B cell (primary cell): ENCODE data around the gene ABHD18. TPM values are rescaled to one million over a fixed set of nuclear protein-coding genes. Genes with fewer than 3 reads are reported as not detected.

Experiments
- ATAC-seq: fragments of 200-7000 bp; cut with Tn5 transposase; one replicate; pipeline ENCODE4 v1.10.0; 2021; ENCODE audit warnings: low read depth, mild to moderate bottlenecking, moderate number of reproducible peaks, moderate library complexity
- CTCF ChIA-PET: fragments of 350-600 bp; sonication (Branson Sonifier 250); formaldehyde crosslinking; loops from one replicate; lab custom pipeline; 2021; ENCODE audit warnings: antibody characterized with exemption, inconsistent platforms; lab: Charles Lee
- POLR2A ChIA-PET: fragments of 350-600 bp; sonication (Branson Sonifier 250); formaldehyde crosslinking; loops from one replicate; lab custom pipeline; 2021; ENCODE audit warnings: antibody characterized with exemption; lab: Charles Lee
- DNase-seq: peaks from one replicate; pipeline ENCODE4 v3.0.0; 2013
- H2AFZ ChIP-seq: 2 replicates; pipeline ENCODE4 v1.6.1; 2012; ENCODE audit warnings: mild to moderate bottlenecking, low read depth, low read length; ENCODE audit not compliant: insufficient read depth, poor library complexity, severe bottlenecking
- H3K27ac ChIP-seq, 2 donors: 1 replicate in 1 of 2; 2 replicates in 1 of 2; pipeline ENCODE4 v1.5.1; 2012 to 2013; ENCODE audit warnings: low read length in 2 of 2, mild to moderate bottlenecking in 2 of 2, moderate library complexity in 1 of 2
- H3K27me3 ChIP-seq, 4 experiments: fragments of 200-600 bp in 1 of 4; sonication (generic) in 1 of 4; replicated peaks in 1 of 4; 1 replicate in 2 of 4; 2 replicates in 2 of 4; pipeline versions ENCODE4 v1.6.1 to v1.7.0; 2013 to 2016; ENCODE audit warnings: low read length in 3 of 4, mild to moderate bottlenecking in 2 of 4, mixed read lengths in 1 of 4, moderate library complexity in 1 of 4; ENCODE audit not compliant: insufficient read depth in 4 of 4, control insufficient read depth in 3 of 4; ENCODE audit errors: control extremely low read depth in 1 of 4
- H3K36me3 ChIP-seq, 2 experiments: replicated peaks in 1 of 2; 1 replicate in 1 of 2; 2 replicates in 1 of 2; pipeline versions ENCODE4 v1.6.1 to v1.7.1; 2013; ENCODE audit warnings: low read length in 1 of 2; ENCODE audit not compliant: insufficient read depth in 2 of 2, control insufficient read depth in 1 of 2; ENCODE audit errors: control extremely low read depth in 1 of 2, extremely low read depth in 1 of 2
- H3K4me1 ChIP-seq, 2 donors: fragments of 200-600 bp in 1 of 2; sonication (generic) in 1 of 2; 1 replicate in 1 of 2; 2 replicates in 1 of 2; pipeline versions ENCODE4 v1.5.1 to v1.6.1; 2013 to 2017; ENCODE audit warnings: low read length in 2 of 2; ENCODE audit not compliant: control insufficient read depth in 2 of 2, insufficient read depth in 2 of 2
- H3K4me2 ChIP-seq: replicated peaks from 2 replicates; pipeline ENCODE3; 2012; ENCODE audit warnings: mild to moderate bottlenecking, low read depth, low read length; ENCODE audit not compliant: poor library complexity, severe bottlenecking
- H3K4me3 ChIP-seq, 5 experiments: fragments of 200-600 bp in 1 of 5; sonication (generic) in 1 of 5; 1 replicate in 3 of 5; 2 replicates in 2 of 5; pipeline versions ENCODE4 v1.5.1 to v1.7.0; 2011 to 2016; ENCODE audit warnings: low read length in 4 of 5, mild to moderate bottlenecking in 4 of 5, low read depth in 2 of 5, control low read depth in 1 of 5, moderate library complexity in 1 of 5; ENCODE audit not compliant: insufficient read depth in 1 of 5; ENCODE audit errors: control extremely low read depth in 1 of 5, extremely low read depth in 1 of 5
- H3K79me2 ChIP-seq: fragments of 200-600 bp; sonication (generic); one replicate; pipeline ENCODE4 v1.6.0; 2016; ENCODE audit warnings: low read length; ENCODE audit not compliant: control insufficient read depth, insufficient read depth
- H3K9ac ChIP-seq: fragments of 200-600 bp; sonication (generic); 2 replicates; pipeline ENCODE4 v1.6.1; 2017; ENCODE audit warnings: mild to moderate bottlenecking, low read length, moderate library complexity
- H3K9me3 ChIP-seq, 3 donors: one replicate each; pipeline versions ENCODE4 v1.6.1 to v1.7.1; 2013; ENCODE audit warnings: low read length in 2 of 3; ENCODE audit not compliant: control insufficient read depth in 2 of 3, insufficient read depth in 1 of 3; ENCODE audit errors: control extremely low read depth in 1 of 3
- H4K20me1 ChIP-seq: 2 replicates; pipeline ENCODE4 v1.6.0; 2012; ENCODE audit warnings: mild to moderate bottlenecking, low read length; ENCODE audit not compliant: insufficient read depth, control insufficient read depth, poor library complexity, severe bottlenecking
- H3K27ac Mint-ChIP-seq: one replicate; pipeline ENCODE4 v1.8.0; 2021; ENCODE audit warnings: mixed read lengths
- H3K27me3 Mint-ChIP-seq: one replicate; pipeline ENCODE4 v1.8.0; 2021; ENCODE audit warnings: mixed read lengths
- H3K4me1 Mint-ChIP-seq: one replicate; pipeline ENCODE4 v1.8.0; 2021; ENCODE audit warnings: mixed read lengths
- H3K4me3 Mint-ChIP-seq: one replicate; pipeline ENCODE4 v1.8.0; 2021; ENCODE audit warnings: mixed read lengths
- H3K9me3 Mint-ChIP-seq: one replicate; pipeline ENCODE4 v1.8.0; 2022; ENCODE audit warnings: mixed read lengths; ENCODE audit not compliant: insufficient read depth
- CTCF ChIP-seq: fragments of 200-600 bp; IDR thresholded peaks from one replicate; pipeline ENCODE4 v1.8.0; 2022; ENCODE audit warnings: antibody characterized with exemption, mild to moderate bottlenecking
- EZH2 ChIP-seq: IDR thresholded peaks from 2 replicates; pipeline ENCODE4 v1.6.1; 2012; ENCODE audit warnings: borderline replicate concordance, low read depth, mild to moderate bottlenecking, moderate library complexity, low read length; ENCODE audit not compliant: insufficient read depth, poor library complexity, severe bottlenecking
- WGBS: methylation state at CpG from one replicate; pipeline ENCODE4 v1.1.5; 2013; ENCODE audit warnings: missing lambda C conversion rate; ENCODE audit not compliant: insufficient coverage; 5-methylcytosine and 5-hydroxymethylcytosine counted together
- intact Hi-C: fragments of 100-400 bp; cut with micrococcal nuclease; formaldehyde crosslinking; loops from one replicate; pipeline ENCODE4 v1.10.0; 2022
- polyA minus RNA-seq: library from RNA; depleted of rRNA, polyadenylated mRNA; stranded (reverse); fragments of >200 nt; gene quantifications from 2 replicates; pipeline ENCODE4 v1.2.3, GENCODE V29; 2012
- polyA plus RNA-seq: library from polyadenylated mRNA; depleted of rRNA; stranded (reverse); fragments of >200 nt; gene quantifications from 2 replicates; pipeline ENCODE4 v1.2.3, GENCODE V29; 2012
- total RNA-seq, 2 donors: library from RNA; stranded (reverse); fragments of 120-200 nt in 1 of 2; gene quantifications; 1 replicate in 1 of 2; 2 replicates in 1 of 2; pipeline versions ENCODE4 v1.2.3 to v1.2.4, GENCODE V29; 2013 to 2022

The ABHD18 gene
- total RNA-seq, result 17.5 and 18.3 TPM in 2 replicates
- total RNA-seq (2013), result 18.0 TPM
- polyA plus RNA-seq, result 6.3 and 7.1 TPM in 2 replicates
- polyA minus RNA-seq, result 6.7 and 8.1 TPM in 2 replicates

GRCh38 chr4:127965062-127965802 lies at the start of gene ABHD18, which contains the start of gene MFSD8:
Gene ABHD18 (plus strand): TSS chr4:127965406. CDS start chr4:127982956, 17,550 bp downstream.
Gene MFSD8 (minus strand): TSS chr4:127965173. CDS start chr4:127965133, 40 bp downstream.
- Mint-ChIP-seq H3K27me3 (no peaks in the 10 kb centered on the region), H3K4me3 (peak within 1 kb of the TSS; percentile 98), H3K4me1 (peaks cover 34% of the 10 kb centered on the region), H3K9me3 (no peaks in the 10 kb centered on the region), H3K27ac (peak within 1 kb of the TSS; percentile 97)
- no peaks in the 10 kb centered on the region for H3K9me3 ChIP-seq
- H3K27ac ChIP-seq, result peak within 1 kb of the TSS; percentile 86 to 96
- H3K79me2 ChIP-seq, result peaks cover 75% of the 10 kb centered on the region
- ATAC-seq, result peak; percentile 97
- TF ChIP-seq CTCF (peak; percentile 33), EZH2 (no peak)
- DNase-seq, result peak; percentile 100
- no peaks in the 10 kb centered on the region for H3K27me3 ChIP-seq
- peak within 1 kb of the TSS; percentile 96 for H3K9ac ChIP-seq
- peaks cover 0 to 2% of the 10 kb centered on the region in 2 experiments for H3K36me3 ChIP-seq
- POLR2A ChIA-PET, result interaction anchor here (0.6 to 1.9 kb wide), 5 partner anchors 85 to 848 kb away, joined by 4 to 20 read pairs (median 5); partner anchors contain the start of genes LARP1B and PLK4
- H3K4me1 ChIP-seq, result peaks cover 5 to 18% of the 10 kb centered on the region in 2 donors
- CTCF ChIA-PET, result interaction anchor here (0.6 to 2.0 kb wide), 10 partner anchors 9 to 847 kb away, joined by 3 to 18 read pairs (median 4); partner anchors contain the start of genes JADE1, LARP1B and PLK4
- peak within 1 kb of the TSS; percentile 99 for H2AFZ ChIP-seq
- intact Hi-C loops, result loop anchor here (1.0 to 2.0 kb wide), 5 partner anchors 85 to 1132 kb away; partner anchors contain the start of genes C4orf33, JADE1, LARP1B and PLK4
- under 1% methylated on average over 69 of the region's 69 CpGs for WGBS
- peaks cover 11% of the 10 kb centered on the region for H4K20me1 ChIP-seq
- H3K4me3 ChIP-seq, result peak within 1 kb of the TSS; percentile 76 to 100 (median 85)
- H3K4me2 ChIP-seq, result peak within 1 kb of the TSS; percentile 82
